ENCODE results near the gene CLTCL1.

GRCh38 chr22:19337137-19337536 is 45.6 kb upstream of the CLTCL1 start:
- no peak for TF ChIP-seq CTCF (IDR thresholded peaks at IDR 0.05)
- no peak for TF ChIP-seq POLR2A (IDR thresholded peaks at IDR 0.05)
